ENCODE measurements around the gene KANSL1L. TPM values are rescaled to one million over a fixed set of nuclear protein-coding genes. Genes with fewer than 3 reads are reported as not detected.

The KANSL1L gene
- total and polyA plus RNA-seq, 2 experiments from 2014 or later = 4.2 to 38.6 TPM

DNA sequence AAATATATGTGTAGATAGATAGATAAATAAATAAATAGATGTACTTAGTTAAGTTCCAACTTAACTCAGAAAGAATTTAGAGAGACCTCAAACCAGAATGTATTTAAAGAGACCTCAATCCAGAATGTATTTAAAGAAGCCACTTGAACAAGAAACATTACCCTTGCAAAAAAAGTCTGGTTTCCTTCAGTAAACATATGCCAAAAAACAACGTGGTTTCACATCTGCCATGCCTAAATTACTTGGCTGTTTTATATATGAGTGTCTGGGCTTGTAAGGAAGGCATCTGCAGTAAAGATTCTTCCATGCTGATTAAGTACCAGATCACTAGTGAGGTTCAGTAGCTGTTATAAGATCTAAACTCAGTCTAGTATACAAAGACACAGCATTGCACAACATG is 197.9 kb downstream of the KANSL1L start:
- Histone ChIP-seq H3K27me3 (no peaks in the 10 kb centered on the region), H3K27ac (no peak overlapping the region), H3K4me1 (ENCODE audit: insufficient read depth) (no peaks in the 10 kb centered on the region), H2AFZ (no peak overlapping the region), H4K20me1 (ENCODE audit: insufficient read depth, poor library complexity, severe bottlenecking) (no peaks in the 10 kb centered on the region), H3K4me2 (no peak overlapping the region), H3K9me3 (ENCODE audit: low read depth) (no peaks in the 10 kb centered on the region), H3K4me3 (no peak overlapping the region), H3K79me2 (no peaks in the 10 kb centered on the region), H3K36me3 (replicated peaks; ENCODE audit: insufficient read depth, low read depth) (no peaks in the 10 kb centered on the region), H3K9me2 (replicated peaks; ENCODE audit: insufficient read depth) (no peaks in the 10 kb centered on the region)
- TF ChIP-seq EZH2phosphoT487 (IDR thresholded peaks at IDR 0.05; ENCODE audit: low read depth, severe bottlenecking, unreplicated experiment) = no peak
- TF ChIP-seq, protein P1, sequence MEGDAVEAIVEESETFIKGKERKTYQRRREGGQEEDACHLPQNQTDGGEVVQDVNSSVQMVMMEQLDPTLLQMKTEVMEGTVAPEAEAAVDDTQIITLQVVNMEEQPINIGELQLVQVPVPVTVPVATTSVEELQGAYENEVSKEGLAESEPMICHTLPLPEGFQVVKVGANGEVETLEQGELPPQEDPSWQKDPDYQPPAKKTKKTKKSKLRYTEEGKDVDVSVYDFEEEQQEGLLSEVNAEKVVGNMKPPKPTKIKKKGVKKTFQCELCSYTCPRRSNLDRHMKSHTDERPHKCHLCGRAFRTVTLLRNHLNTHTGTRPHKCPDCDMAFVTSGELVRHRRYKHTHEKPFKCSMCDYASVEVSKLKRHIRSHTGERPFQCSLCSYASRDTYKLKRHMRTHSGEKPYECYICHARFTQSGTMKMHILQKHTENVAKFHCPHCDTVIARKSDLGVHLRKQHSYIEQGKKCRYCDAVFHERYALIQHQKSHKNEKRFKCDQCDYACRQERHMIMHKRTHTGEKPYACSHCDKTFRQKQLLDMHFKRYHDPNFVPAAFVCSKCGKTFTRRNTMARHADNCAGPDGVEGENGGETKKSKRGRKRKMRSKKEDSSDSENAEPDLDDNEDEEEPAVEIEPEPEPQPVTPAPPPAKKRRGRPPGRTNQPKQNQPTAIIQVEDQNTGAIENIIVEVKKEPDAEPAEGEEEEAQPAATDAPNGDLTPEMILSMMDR (IDR thresholded peaks at IDR 0.05; ENCODE audit: poor library complexity) = no peak
- 32% methylated on average over 1 of the region's 1 CpG for WGBS (ENCODE audit: low lambda C conversion rate, missing lambda C conversion rate)
- no peak for DNase-seq (ENCODE audit: low spot score)

Other genes with a start within 250 kb of the KANSL1L start
- gene RPE, start 168.8 kb downstream of the KANSL1L start, total RNA-seq = 44.8 and 47.6 TPM in 2 replicates
- 25.8 and 31.8 TPM in 2 replicates for gene RPE, start 168.8 kb downstream of the KANSL1L start, polyA plus RNA-seq
- gene ACADL, start 54.0 kb upstream of the KANSL1L start, total RNA-seq = 0.52 and 2.1 TPM in 2 replicates
- 0.94 and 1.1 TPM in 2 replicates for gene ACADL, start 54.0 kb upstream of the KANSL1L start, polyA plus RNA-seq
- gene MYL1, start 143.8 kb upstream of the KANSL1L start, total RNA-seq = not detected in 2 replicates
- not detected in 2 replicates for gene MYL1, start 143.8 kb upstream of the KANSL1L start, polyA plus RNA-seq